HG02763 (cell line): ENCODE results near the gene INMT.
A peak's percentile ranks its signal among the peaks of the same experiment; 100 is the strongest.

Experiments
- ATAC-seq: cut with Tn5 transposase; IDR thresholded peaks from one replicate; pipeline ENCODE4 v1.9.1; 2021; ENCODE audit warnings: mild to moderate bottlenecking, moderate library complexity; ENCODE audit not compliant: unreplicated experiment

Gene INMT

GRCh38 chr7:30779574-30779973 is 27.6 kb downstream of the INMT start:
- ATAC-seq: no peak

- no peak for ATAC-seq
Observed at GRCh38 chr7:30780941-30781340, 29.0 kb downstream of the INMT start.

- no peak for ATAC-seq
Observed at GRCh38 chr7:30782690-30783089, 30.8 kb downstream of the INMT start.

- no peak for ATAC-seq
Observed at GRCh38 chr7:30785786-30786185, 33.9 kb downstream of the INMT start.

GRCh38 chr7:30787486-30787885 is 35.6 kb downstream of the INMT start:
- ATAC-seq: no peak

GRCh38 chr7:30788640-30789333 is 36.9 kb downstream of the INMT start:
- ATAC-seq: no peak

- no peak for ATAC-seq
Observed at GRCh38 chr7:30789334-30789711, 37.4 kb downstream of the INMT start.

GRCh38 chr7:30790356-30790755 is 38.4 kb downstream of the INMT start:
- no peak for ATAC-seq

GRCh38 chr7:30791114-30791513 is 39.2 kb downstream of the INMT start:
- no peak for ATAC-seq

- ATAC-seq: no peak
Observed at GRCh38 chr7:30795161-30795948, 43.4 kb downstream of the INMT start.

- no peak for ATAC-seq
Observed at GRCh38 chr7:30796105-30796869, 44.4 kb downstream of the INMT start.

- no peak for ATAC-seq
Observed at GRCh38 chr7:30797176-30798040, 45.5 kb downstream of the INMT start.

- ATAC-seq: peak; percentile 59
Observed at GRCh38 chr7:30799206-30799975, 47.5 kb downstream of the INMT start.

- no peak for ATAC-seq
Observed at GRCh38 chr7:30799976-30800661, 48.2 kb downstream of the INMT start.

GRCh38 chr7:30800785-30801252 is 48.9 kb downstream of the INMT start:
- ATAC-seq: no peak

- no peak for ATAC-seq
Observed at GRCh38 chr7:30802812-30803211, 50.9 kb downstream of the INMT start.

GRCh38 chr7:30804078-30804661 is 52.2 kb downstream of the INMT start:
- ATAC-seq: no peak

GRCh38 chr7:30805081-30805691 is 53.3 kb downstream of the INMT start:
- no peak for ATAC-seq
